ENCODE data around the gene CDH12. TPM values are rescaled to one million over a fixed set of nuclear protein-coding genes. Genes with fewer than 3 reads are reported as not detected.

The CDH12 gene
- total and polyA plus RNA-seq, 10 of the 15 experiments (the other 5 are each of a cell fraction or from before 2014, with no cell fraction given): 0.03 to 0.16 TPM; not detected in 8

DNA sequence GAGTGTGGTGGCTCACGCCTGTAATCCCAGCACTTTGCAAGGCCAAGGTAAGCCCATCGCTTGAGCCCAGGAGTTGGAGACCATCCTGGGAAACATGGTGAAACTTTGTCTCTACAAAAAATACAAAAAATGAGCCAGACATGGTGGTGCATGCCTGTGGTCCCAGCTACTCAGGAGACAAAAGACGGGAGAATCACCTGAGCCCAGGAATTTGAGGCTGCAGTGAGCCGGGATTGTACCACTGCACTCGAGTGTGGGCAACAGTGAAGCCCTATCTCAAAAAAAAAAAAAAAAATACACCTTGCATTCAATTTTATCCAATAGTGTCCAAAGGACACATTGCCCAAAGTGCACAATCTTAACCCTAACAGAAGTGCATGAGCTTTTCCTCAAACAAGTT, 372.8 kb downstream of the CDH12 start:
- intact Hi-C loops (cut with micrococcal nuclease; ENCODE audit: unreplicated experiment): no loop called here
- Histone ChIP-seq H3K79me2 (ENCODE audit: control insufficient read depth, insufficient read depth, low read length) (no peaks in the 10 kb centered on the region), H3K4me2 (ENCODE audit: control insufficient read depth, insufficient read depth) (no peak overlapping the region), H3K27ac (ENCODE audit: control insufficient read depth, insufficient read depth) (no peak overlapping the region), H4K20me1 (ENCODE audit: control insufficient read depth, insufficient read depth) (no peaks in the 10 kb centered on the region), H3K36me3 (ENCODE audit: control insufficient read depth in 2 of 2, insufficient read depth in 2 of 2, low read length in 1 of 2) (no peaks in the 10 kb centered on the region), H3K27me3 (replicated peaks in 1 of 2; ENCODE audit: control insufficient read depth in 2 of 2, insufficient read depth in 2 of 2, low read length in 1 of 2) (no peaks in the 10 kb centered on the region), H3K4me1 (ENCODE audit: control insufficient read depth, insufficient read depth, low read length) (no peaks in the 10 kb centered on the region), H3K9me3 (replicated peaks; ENCODE audit: control insufficient read depth, insufficient read depth, low read length) (no peaks in the 10 kb centered on the region), H2AFZ (ENCODE audit: control insufficient read depth, low read depth, low read length) (no peak overlapping the region), H3K4me3 (no peak overlapping the region), H3K9ac (ENCODE audit: control insufficient read depth, insufficient read depth, low read length) (no peak overlapping the region)
- no peak for FAIRE-seq
- 34% methylated on average over 5 of the region's 5 CpGs for WGBS (ENCODE audit: insufficient coverage, insufficient replicate concordance, low lambda C conversion rate, missing lambda C conversion rate)
- BruUV-seq (replicated peaks): no TSS peak
- ChIA-PET POLR2A (no interaction called here), RAD21 (ENCODE audit: unreplicated experiment) (no interaction called here), SMC1A (ENCODE audit: uncharacterized antibody, unreplicated experiment) (no interaction called here), CTCF (no interaction called here)
- DNase-seq (ENCODE audit: low read depth, low spot score): no peak
- TF ChIP-seq RUNX3 (IDR thresholded peaks at IDR 0.05; ENCODE audit: low read length) (no peak), ZNF274 (IDR thresholded peaks at IDR 0.05; ENCODE audit: insufficient read depth, insufficient read length) (no peak), KLF5 (IDR thresholded peaks at IDR 0.05; ENCODE audit: partially characterized antibody) (no peak), NRF1 (conservative IDR thresholded peaks at IDR 0.05; ENCODE audit: low read depth, low read length) (no peak), MTA3 (IDR thresholded peaks at IDR 0.05; ENCODE audit: borderline replicate concordance, low read length) (no peak), KDM1A (IDR thresholded peaks at IDR 0.05; ENCODE audit: borderline replicate concordance) (no peak), MEF2A (IDR thresholded peaks at IDR 0.05; ENCODE audit: insufficient read depth, low read depth, low read length) (no peak), SUPT20H (IDR thresholded peaks at IDR 0.05; ENCODE audit: borderline replicate concordance, control insufficient read depth, low read depth, low read length) (no peak), HCFC1 (IDR thresholded peaks at IDR 0.05; ENCODE audit: low read length) (no peak), RAD51 (IDR thresholded peaks at IDR 0.05) (no peak), RAD21 (IDR thresholded peaks at IDR 0.05; ENCODE audit: insufficient read depth, low read depth, low read length) (no peak), PAX8 (IDR thresholded peaks at IDR 0.05) (no peak), SP1 (IDR thresholded peaks at IDR 0.05; ENCODE audit: low read depth, low read length) (no peak)
- TF ChIP-seq, protein P1, sequence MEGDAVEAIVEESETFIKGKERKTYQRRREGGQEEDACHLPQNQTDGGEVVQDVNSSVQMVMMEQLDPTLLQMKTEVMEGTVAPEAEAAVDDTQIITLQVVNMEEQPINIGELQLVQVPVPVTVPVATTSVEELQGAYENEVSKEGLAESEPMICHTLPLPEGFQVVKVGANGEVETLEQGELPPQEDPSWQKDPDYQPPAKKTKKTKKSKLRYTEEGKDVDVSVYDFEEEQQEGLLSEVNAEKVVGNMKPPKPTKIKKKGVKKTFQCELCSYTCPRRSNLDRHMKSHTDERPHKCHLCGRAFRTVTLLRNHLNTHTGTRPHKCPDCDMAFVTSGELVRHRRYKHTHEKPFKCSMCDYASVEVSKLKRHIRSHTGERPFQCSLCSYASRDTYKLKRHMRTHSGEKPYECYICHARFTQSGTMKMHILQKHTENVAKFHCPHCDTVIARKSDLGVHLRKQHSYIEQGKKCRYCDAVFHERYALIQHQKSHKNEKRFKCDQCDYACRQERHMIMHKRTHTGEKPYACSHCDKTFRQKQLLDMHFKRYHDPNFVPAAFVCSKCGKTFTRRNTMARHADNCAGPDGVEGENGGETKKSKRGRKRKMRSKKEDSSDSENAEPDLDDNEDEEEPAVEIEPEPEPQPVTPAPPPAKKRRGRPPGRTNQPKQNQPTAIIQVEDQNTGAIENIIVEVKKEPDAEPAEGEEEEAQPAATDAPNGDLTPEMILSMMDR (IDR thresholded peaks at IDR 0.05 in 2 of 3, conservative IDR thresholded peaks at IDR 0.05 in 1 of 3; ENCODE audit: control insufficient read depth in 2 of 3, extremely low read depth in 1 of 3, insufficient read depth in 1 of 3, low read depth in 3 of 3, low read length in 3 of 3): no peak
- TF ChIP-seq, protein P2, sequence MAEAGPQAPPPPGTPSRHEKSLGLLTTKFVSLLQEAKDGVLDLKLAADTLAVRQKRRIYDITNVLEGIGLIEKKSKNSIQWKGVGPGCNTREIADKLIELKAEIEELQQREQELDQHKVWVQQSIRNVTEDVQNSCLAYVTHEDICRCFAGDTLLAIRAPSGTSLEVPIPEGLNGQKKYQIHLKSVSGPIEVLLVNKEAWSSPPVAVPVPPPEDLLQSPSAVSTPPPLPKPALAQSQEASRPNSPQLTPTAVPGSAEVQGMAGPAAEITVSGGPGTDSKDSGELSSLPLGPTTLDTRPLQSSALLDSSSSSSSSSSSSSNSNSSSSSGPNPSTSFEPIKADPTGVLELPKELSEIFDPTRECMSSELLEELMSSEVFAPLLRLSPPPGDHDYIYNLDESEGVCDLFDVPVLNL (IDR thresholded peaks at IDR 0.05; ENCODE audit: low read depth, low read length): no peak
- in situ Hi-C loops (cut with MboI): no loop called here
- ATAC-seq: no peak

All from GM12878 (cell line).